HG03139 (cell line): ENCODE data around the gene SPACA4.
"Not testable (repeated sequence)": the region's sequence is repeated elsewhere in the genome, so short reads cannot be mapped to it uniquely, and the experiment has no call there.

ENCODE experiments used
- ATAC-seq: cut with Tn5 transposase; IDR thresholded peaks from one replicate; pipeline ENCODE4 v1.9.1; 2021; ENCODE audit not compliant: unreplicated experiment

Gene SPACA4, protein sequence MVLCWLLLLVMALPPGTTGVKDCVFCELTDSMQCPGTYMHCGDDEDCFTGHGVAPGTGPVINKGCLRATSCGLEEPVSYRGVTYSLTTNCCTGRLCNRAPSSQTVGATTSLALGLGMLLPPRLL

DNA sequence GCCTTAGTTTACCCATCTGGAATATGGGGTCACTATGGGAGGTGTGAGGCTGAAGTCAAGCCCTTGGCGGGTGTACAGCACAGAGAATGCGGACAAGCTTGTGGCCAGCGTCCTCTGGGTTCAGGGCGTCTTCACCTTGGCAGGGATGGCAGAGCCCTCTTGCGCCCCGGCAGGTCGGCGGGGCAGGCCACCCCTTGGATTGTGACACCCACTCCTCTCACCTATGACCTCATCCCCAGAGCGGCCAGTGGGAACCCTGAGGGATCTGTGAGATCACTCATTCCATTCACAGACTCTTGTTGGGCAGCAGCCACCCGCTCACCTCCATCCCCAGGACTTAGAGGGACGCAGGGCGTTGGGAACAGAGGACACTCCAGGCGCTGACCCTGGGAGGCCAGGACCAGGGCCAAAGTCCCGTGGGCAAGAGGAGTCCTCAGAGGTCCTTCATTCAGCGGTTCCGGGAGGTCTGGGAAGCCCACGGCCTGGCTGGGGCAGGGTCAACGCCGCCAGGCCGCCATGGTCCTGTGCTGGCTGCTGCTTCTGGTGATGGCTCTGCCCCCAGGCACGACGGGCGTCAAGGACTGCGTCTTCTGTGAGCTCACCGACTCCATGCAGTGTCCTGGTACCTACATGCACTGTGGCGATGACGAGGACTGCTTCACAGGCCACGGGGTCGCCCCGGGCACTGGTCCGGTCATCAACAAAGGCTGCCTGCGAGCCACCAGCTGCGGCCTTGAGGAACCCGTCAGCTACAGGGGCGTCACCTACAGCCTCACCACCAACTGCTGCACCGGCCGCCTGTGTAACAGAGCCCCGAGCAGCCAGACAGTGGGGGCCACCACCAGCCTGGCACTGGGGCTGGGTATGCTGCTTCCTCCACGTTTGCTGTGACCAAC lies at the start of gene SPACA4:
SPACA4 (plus strand) TSS at position 280 of the 896 bp plus-strand sequence; CDS start at position 517, 237 bp downstream.
- no peak for ATAC-seq

- no peak for ATAC-seq
These were observed 49.7 kb upstream of the SPACA4 start for GRCh38 chr19:48556825-48557224.

- ATAC-seq = no peak
These were observed 48.4 kb upstream of the SPACA4 start for GRCh38 chr19:48558018-48558684.

DNA sequence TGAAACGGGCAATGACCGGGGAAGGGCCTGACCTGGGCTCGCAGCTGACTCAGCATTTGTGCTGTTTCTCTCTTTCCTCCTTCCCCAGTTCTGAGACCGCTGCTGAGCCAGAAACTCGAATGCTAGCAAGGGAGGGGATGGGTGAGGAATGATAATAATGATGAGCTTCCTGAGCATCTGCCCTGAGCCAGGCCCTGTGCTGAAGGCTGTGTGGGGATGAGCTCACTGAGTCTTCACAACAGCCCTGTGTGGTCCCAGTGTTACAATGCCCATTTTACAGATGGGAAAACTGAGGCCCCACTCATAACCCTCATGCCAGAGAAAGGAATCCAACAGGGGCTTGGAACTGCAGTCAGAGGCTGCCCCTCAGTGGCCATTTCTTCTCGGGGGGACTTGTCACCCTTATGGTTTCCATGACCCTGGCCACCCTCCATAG lies 46.4 kb upstream of the SPACA4 start:
- ATAC-seq = no peak

DNA sequence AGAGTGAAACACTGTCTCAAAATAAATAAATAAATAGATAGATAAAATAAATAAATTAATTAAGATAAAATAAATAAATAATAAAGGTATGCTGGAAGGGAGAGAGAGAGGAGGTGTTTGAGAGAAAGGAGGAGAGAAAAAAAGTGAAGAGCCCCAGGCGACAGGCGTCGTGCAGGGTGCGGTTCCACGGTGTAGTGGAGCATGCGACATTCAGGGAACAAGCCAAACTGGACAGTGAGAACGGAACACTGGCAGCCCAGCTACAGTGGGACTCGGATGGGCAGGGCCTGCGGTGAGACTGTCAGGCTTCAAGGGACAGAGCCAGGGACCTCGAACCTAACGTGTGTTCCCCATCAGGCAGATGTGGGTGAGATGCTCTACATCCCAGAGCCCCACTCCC lies 45.1 kb upstream of the SPACA4 start:
- no peak for ATAC-seq

DNA sequence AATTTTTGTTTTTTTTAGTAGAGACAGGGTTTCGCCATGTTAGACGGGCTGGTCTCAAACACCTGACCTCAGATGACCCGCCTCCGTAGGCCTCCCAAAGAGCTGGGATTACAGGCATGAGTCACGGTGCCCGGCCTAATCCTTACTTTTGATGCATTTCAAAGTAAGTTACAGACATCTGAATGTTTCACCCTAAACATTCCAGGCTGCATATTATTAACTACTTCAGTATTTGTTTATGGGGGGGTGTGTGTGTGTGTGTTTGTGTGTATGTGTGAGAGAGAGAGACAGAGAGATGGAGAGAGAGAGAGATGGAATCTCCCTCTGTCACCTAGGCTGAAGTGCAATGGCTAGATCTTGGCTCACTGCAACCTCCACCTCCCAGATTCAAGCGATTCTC lies 41.5 kb upstream of the SPACA4 start:
- no peak for ATAC-seq

DNA sequence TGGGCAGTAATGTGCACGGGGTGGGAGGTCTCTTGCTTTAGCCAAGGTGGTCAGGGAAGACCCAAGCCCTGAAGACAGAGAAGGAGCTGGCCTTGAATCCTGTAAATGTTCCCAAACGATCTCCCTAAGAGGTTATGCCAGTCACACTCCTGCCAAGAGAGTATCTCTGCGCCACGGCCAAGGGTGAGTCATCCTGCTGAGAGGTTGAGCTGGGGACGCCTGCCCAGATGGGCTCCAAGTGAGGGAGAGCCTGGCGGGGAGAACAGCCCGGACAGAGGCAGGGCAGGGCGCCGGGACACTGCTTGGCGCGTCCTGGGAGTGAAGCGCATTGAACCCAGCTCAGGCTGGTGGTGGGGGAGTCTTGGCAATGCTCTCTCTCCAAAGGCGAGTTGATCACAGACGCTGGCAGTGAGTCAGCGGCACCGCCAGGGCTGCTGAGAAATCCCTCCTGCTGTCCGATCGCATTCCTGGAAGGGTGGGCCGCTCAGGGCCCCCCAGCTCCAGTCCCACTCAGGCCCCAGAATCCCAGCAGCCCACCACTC lies 38.1 kb upstream of the SPACA4 start:
- no peak for ATAC-seq

- ATAC-seq = no peak
These were observed 36.7 kb upstream of the SPACA4 start for GRCh38 chr19:48569814-48570213.

DNA sequence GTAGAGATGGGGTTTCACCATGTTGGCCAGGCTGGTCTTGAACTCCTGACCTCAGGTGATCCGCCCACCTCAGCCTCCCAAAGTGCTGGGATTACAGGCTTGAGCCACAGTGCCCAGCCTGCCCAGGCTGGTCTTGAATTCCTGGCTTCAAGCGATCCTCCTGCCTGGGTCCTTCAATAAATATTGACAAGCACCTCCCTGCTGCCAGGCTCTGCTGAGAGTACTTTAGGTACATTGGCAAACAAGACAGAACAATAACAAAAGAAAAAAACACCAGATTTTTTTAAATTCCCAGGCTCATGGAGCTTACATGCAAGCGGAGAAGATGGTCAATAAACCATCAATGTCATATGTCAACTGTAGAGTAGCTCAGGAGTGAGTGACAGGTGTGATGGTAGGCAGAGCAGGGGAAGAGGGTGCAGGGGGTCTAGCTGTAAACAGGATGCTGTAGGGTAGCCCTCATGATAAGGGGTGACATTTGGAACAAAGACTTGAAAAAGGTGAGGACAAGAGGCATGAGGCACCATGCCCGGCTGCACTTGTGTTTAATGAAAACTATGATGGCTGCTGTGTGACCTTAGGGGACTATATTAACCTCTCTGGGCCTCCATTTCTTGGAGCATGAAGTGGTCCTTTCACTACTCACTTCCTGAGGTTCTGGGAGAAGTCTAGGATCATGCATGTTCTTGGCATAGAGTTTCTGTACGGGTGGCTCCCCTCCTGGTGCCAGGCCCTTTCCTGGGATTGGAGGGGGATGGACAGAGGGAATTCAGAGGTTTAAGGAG lies 35.0 kb upstream of the SPACA4 start:
- no peak for ATAC-seq

DNA sequence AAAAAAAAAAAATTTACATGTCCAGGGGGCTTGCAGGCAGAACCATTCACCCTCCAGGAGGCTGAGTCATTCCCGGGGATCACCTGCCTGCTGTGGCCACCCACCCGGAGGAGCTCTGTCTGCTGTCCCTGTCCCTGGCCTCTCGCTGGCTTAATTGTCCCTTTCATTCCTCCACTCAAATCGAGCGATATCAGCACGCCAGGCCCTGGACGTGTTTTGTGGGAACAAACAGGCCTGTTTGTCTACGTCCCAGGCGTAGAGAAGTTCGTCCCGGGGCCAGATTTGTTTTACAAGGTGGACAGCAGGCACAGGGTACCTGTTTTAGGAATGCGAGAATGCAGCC lies 33.4 kb upstream of the SPACA4 start:
- ATAC-seq = no peak

DNA sequence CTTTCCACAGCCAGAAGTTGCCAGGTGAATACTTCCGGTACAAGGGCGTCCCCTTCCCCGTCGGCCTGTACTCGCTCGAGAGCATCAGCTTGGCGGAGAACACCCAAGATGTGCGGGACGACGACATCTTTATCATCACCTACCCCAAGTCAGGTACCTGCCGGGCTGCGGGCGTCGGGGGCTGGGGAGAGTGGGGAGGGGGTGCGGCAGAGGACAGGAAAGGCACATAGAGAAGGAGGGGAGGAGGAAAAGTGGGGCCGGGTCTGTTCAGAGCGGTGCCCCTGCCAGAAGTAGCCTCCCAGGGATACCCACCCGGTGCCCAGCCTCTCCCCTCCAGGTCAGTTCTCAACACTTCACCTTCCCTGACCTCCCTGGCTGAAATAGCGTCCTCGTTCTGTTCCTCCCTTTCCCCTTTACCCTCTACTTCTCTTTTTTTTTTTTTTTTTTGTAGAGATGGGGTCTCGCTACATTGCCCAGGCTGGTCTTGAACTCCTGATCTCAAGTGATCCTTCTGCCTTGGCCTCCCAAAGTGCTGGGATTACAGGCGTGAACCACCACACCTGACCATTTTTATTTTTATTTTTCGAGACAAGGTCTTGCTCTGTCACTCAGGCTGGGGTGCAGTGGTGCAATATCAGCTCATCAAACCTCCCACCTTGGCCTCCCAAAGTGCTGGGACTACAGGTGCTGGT lies 30.5 kb upstream of the SPACA4 start:
- ATAC-seq = no peak

- ATAC-seq = not testable (repeated sequence)
These were observed 28.6 kb upstream of the SPACA4 start for GRCh38 chr19:48577908-48578307.

DNA sequence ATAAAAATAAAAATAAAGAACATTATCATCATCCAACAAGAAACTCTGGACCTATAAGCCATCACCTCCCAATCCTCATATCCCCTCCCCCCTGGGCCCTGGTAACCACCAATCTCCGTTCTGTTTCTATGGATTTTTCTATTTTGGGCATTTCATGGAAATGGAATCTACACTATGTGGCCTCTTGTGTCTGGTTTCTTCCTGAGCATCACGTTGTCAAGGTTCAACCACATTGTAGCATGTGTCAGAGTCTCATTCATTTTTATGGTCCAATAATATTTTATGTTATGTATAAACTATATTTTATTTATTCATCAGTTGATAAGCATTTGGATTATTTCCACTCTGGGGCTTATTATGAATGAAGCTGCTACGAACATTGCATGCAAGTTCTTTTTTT lies 27.7 kb upstream of the SPACA4 start:
- no peak for ATAC-seq

DNA sequence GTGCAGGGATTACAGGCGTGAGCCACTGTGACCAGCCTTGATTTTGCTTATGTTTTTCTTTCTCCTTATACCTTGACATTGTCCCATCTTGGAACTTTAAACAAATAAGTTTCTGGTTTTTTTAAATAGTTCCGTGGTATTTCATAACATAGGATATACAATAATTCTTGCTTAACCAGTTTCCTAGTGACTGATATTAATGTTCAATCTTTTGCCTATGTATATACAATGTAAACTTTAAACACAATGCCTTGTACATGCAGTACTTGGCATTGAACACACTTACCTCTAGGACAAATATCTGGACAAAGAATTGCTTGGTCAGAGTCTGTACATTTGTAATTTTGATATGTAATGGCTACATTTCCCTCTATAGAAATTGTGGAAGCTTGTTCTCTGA lies 24.4 kb upstream of the SPACA4 start:
- no peak for ATAC-seq

DNA sequence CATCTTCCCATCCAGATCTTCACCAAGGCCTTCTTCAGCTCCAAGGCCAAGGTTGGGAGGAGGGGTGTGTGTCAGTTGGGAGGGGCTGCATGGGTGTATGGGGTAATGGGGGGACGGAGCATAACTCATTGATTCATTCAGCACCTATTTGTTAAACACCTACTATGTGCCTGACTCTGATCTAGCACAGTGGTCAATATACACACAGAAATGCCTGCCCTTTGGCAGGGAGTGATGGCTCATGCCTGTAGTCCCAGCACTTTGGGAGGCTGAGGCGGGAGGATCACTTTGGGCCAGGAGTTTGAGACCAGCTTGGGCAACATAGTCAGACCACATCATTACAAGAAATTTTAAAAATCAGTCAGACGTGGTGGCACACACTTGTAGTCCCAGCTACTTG lies 19.2 kb upstream of the SPACA4 start:
- no peak for ATAC-seq

DNA sequence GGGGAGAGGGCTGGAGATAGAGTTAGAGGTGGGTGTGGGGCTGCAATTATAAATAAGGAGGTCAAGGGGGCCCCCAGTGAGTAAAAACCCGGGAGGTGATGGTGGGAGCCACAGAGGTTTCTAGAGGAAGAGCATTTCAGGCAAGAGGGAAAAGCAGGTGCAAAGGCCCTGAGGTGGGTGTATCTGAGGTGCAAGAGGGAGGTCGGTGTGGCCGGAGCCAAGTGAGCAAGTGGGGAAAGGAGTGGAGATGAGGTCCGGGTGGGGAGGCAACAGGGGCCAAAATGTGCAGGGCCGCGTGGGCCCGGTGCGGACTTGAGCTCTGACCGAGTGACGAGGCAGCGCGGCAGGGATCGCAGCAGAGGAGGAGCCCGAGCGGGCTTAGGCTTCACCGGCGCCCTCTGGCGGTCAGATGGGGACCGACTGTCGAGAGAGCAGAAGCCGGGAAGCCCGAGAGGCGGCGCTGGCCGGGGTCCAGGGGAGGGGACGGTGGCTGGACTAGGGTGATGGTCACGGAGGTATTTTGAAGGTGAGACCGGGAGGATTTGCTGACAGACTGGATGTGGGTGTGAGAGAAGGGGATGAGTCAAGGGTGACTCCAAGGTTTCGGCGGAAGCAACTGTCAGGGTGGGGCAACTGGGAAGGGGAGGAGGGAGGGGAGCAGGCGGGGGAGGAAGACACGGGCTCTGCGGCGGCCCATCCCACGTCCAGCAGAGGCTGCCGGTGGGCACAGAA lies 17.7 kb upstream of the SPACA4 start:
- no peak for ATAC-seq

DNA sequence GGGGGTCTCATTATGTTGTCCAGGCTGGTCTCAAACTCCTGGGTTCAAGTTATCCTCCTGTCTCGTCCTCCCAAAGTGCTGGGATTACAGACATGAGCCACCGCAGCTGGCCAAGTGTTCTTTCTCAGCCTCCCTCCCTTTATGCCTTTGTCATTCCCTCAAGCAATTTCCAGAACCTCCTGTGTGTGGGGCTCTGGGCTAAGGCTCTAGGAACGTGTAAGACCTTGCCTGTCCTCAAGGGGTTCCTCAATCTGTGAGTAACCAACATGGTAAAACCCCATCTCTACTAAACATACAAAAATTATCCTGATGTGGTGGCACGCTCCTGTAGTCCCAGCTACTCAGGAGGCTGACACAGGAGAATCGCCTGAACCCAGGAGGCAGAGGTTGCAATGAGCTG lies 15.5 kb upstream of the SPACA4 start:
- ATAC-seq = no peak

DNA sequence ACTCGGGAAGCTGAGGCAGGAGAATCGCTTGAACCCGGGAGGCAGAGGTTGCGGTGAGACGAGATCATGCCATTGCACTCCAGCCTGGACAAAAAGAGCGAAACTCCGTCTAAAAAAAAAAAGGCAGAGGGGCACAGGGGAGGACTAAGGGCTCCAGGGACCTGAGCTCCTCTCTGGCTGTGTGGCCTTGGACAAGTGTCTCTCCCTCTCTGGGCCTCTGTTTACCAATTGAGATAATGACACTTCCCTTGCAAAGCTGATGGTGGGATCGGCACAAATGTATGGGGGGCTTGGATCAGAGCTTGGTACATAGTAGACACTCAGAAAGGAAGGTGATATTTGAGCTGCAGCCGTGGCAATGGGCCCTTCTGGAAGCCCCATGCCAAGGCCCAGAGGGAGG lies 11.4 kb upstream of the SPACA4 start:
- ATAC-seq = no peak

GRCh38 chr19:48595833-48596232 lies 10.7 kb upstream of the SPACA4 start:
- no peak for ATAC-seq

GRCh38 chr19:48596237-48596636 lies 10.3 kb upstream of the SPACA4 start:
- ATAC-seq = no peak
